RWPE2 (cell line): ENCODE data around the gene FOXA1.
A peak's percentile ranks its signal among the peaks of the same experiment; 100 is the strongest.

Source experiments
- ATAC-seq: fragments of 200-7000 bp; cut with Tn5 transposase; 3 replicates; pipeline ENCODE4 v1.9.1; 2021; ENCODE audit warnings: low read depth
- DNase-seq: peaks from one replicate; pipeline ENCODE4 v3.0.0-alpha.2; 2020; ENCODE audit warnings: low spot score
- H3K27ac ChIP-seq: fragments of 450-650 bp; 2 replicates; pipeline ENCODE4 v1.5.1; 2017; ENCODE audit warnings: mild to moderate bottlenecking; ENCODE audit not compliant: poor library complexity, severe bottlenecking
- H3K27me3 ChIP-seq: fragments of 250-450 bp; sonication (Bioruptor Pico); 2 replicates; pipeline ENCODE4 v1.5.1; 2021; ENCODE audit warnings: mild to moderate bottlenecking, moderate library complexity; ENCODE audit not compliant: insufficient read depth, poor library complexity, severe bottlenecking
- H3K36me3 ChIP-seq: fragments of 250-450 bp; sonication (Bioruptor Pico); 2 replicates; pipeline ENCODE4 v1.5.1; 2020; ENCODE audit warnings: low read depth, mild to moderate bottlenecking, moderate library complexity
- H3K4me1 ChIP-seq: fragments of 250-450 bp; sonication (Bioruptor Pico); 2 replicates; pipeline ENCODE4 v1.5.1; 2021; ENCODE audit warnings: mild to moderate bottlenecking, moderate library complexity; ENCODE audit not compliant: insufficient read depth, poor library complexity, severe bottlenecking
- H3K4me3 ChIP-seq: fragments of 250-450 bp; sonication (Bioruptor Pico); 2 replicates; pipeline ENCODE4 v1.5.1; 2021; ENCODE audit warnings: mild to moderate bottlenecking, moderate library complexity; ENCODE audit not compliant: severe bottlenecking
- H3K9me3 ChIP-seq: fragments of 250-450 bp; sonication (Bioruptor Pico); 2 replicates; pipeline ENCODE4 v1.5.1; 2021; ENCODE audit warnings: mild to moderate bottlenecking, moderate library complexity; ENCODE audit not compliant: severe bottlenecking
- CTCF ChIP-seq: fragments of 450-650 bp; IDR thresholded peaks from one replicate; pipeline ENCODE4 v1.5.1; 2017; ENCODE audit warnings: mild to moderate bottlenecking, moderate library complexity; ENCODE audit not compliant: poor library complexity, severe bottlenecking

The FOXA1 gene

GRCh38 chr14:37594971-37595808, at the start of gene FOXA1, which contains the start of gene TTC6:
Gene FOXA1 (minus strand): TSS chr14:37595249. CDS start chr14:37594972, 277 bp downstream.
Gene TTC6 (plus strand): TSS chr14:37595629. CDS start chr14:37622065, 26,436 bp downstream.
- H3K9me3 ChIP-seq = no peaks in the 10 kb centered on the region
- peak within 1 kb of the TSS; percentile 88 for H3K4me3 ChIP-seq
- no peak for TF ChIP-seq CTCF
- peaks cover 14% of the 10 kb centered on the region for H3K36me3 ChIP-seq
- H3K27ac ChIP-seq = peak within 1 kb of the TSS; percentile 93
- ATAC-seq (peak; percentile 26), DNase-seq (peak; percentile 82)
- peaks cover 9% of the 10 kb centered on the region for H3K4me1 ChIP-seq
- H3K27me3 ChIP-seq = no peaks in the 10 kb centered on the region

DNA sequence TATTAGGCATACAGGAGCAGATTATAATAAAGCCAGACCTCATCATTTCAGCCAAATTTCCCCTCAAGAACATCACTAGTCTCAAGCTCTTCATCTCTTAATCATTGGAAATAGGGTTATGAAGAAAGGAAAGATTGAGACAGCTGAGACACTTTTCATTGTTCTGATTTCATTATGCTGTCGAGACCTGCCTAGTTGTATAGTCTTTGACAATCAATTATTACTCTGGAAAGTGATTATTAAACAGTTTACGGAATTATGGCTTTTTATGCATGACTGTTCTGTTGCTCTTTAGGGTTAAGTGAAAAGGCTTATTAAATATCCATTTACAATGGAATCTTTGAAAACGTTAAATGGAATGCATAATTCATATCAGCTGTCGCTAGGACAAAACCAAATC, 48.7 kb upstream of the FOXA1 start:
- H3K27me3 ChIP-seq = no peaks in the 10 kb centered on the region
- H3K9me3 ChIP-seq = no peaks in the 10 kb centered on the region
- H3K27ac ChIP-seq = no peak overlapping the region
- H3K4me3 ChIP-seq = no peak overlapping the region
- no peaks in the 10 kb centered on the region for H3K4me1 ChIP-seq
- ATAC-seq (no peak), DNase-seq (no peak)
- no peaks in the 10 kb centered on the region for H3K36me3 ChIP-seq
- no peak for TF ChIP-seq CTCF

DNA sequence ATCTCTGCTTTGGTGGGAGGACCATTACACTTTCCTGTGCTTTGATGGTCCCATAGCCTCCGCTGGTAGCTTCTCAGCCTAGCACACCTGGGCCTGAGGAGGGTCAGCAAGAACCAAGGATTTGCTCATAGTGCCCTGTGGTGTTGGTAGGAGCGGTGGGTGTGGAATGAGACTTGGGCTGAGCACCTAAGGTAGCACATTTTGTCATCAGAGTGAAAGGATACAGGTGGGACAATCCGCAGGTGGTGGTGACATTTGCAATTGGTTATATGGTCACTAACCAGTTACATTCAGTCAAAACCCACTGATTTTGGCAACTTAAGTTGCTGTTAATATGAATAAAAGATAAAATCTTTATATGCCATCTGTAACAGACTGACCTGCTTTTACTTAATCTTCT, 47.1 kb upstream of the FOXA1 start:
- Histone ChIP-seq H3K36me3 (no peaks in the 10 kb centered on the region), H3K27ac (no peak overlapping the region), H3K4me1 (no peaks in the 10 kb centered on the region), H3K4me3 (no peak overlapping the region), H3K27me3 (no peaks in the 10 kb centered on the region), H3K9me3 (no peaks in the 10 kb centered on the region)
- ATAC-seq (no peak), DNase-seq (no peak)
- TF ChIP-seq CTCF = no peak

- TF ChIP-seq CTCF = no peak
- Histone ChIP-seq H3K36me3 (no peaks in the 10 kb centered on the region), H3K27me3 (no peaks in the 10 kb centered on the region), H3K4me1 (no peaks in the 10 kb centered on the region), H3K9me3 (no peaks in the 10 kb centered on the region), H3K4me3 (no peak overlapping the region), H3K27ac (no peak overlapping the region)
- DNase-seq (no peak), ATAC-seq (no peak)
Measured at GRCh38 chr14:37641117-37641516, 46.1 kb upstream of the FOXA1 start.

- H3K27me3 ChIP-seq = no peaks in the 10 kb centered on the region
Measured at GRCh38 chr14:37638599-37638998, 43.5 kb upstream of the FOXA1 start.

More at GRCh38 chr14:37638599-37638998, 43.5 kb upstream of the FOXA1 start:
- H3K4me3 ChIP-seq = no peak overlapping the region
- H3K9me3 ChIP-seq = no peaks in the 10 kb centered on the region
- ATAC-seq = no peak
- no peaks in the 10 kb centered on the region for H3K4me1 ChIP-seq
- no peak for TF ChIP-seq CTCF
- no peaks in the 10 kb centered on the region for H3K36me3 ChIP-seq
- DNase-seq = no peak
- H3K27ac ChIP-seq = no peak overlapping the region
